Astrocyte (in vitro differentiated cells and primary cell): ENCODE results near the gene ANO7.

Experiments
- CTCF ChIP-seq: IDR thresholded peaks from 2 replicates; pipeline ENCODE4 v1.5.1; 2011; ENCODE audit warnings: low read depth, mild to moderate bottlenecking, inconsistent platforms, low read length, moderate library complexity; ENCODE audit not compliant: insufficient read depth
- EZH2 ChIP-seq: IDR thresholded peaks from 2 replicates; pipeline ENCODE4 v1.6.1; 2012; ENCODE audit warnings: mild to moderate bottlenecking, low read length, inconsistent platforms; ENCODE audit not compliant: insufficient read depth

GRCh38 chr2:241255542-241256167 is 67.2 kb downstream of the ANO7 start:
- TF ChIP-seq CTCF: no peak
- no peak for TF ChIP-seq EZH2
